Loucy (cell line): Measurements from ENCODE around the gene PAX2.

Experiments used
- H2AFZ ChIP-seq: fragments of 200-600 bp; sonication (generic); 2 replicates; pipeline ENCODE4 v1.6.0; 2016; ENCODE audit warnings: antibody characterized with exemption, mild to moderate bottlenecking, low read length, moderate library complexity
- H3F3A ChIP-seq: fragments of 200-600 bp; 2 replicates; pipeline ENCODE4 v1.6.0; 2016; ENCODE audit warnings: antibody characterized with exemption, low read depth, mild to moderate bottlenecking
- H3K27me3 ChIP-seq: fragments of 200-600 bp; sonication (generic); 2 replicates; pipeline ENCODE4 v1.6.1; 2014; ENCODE audit warnings: low read length, mild to moderate bottlenecking; ENCODE audit not compliant: insufficient read depth, poor library complexity, severe bottlenecking
- H3K36me3 ChIP-seq: fragments of 200-600 bp; sonication (generic); 2 replicates; pipeline ENCODE4 v1.6.1; 2016; ENCODE audit warnings: low read length; ENCODE audit not compliant: insufficient read depth
- H3K4me1 ChIP-seq: fragments of 200-600 bp; sonication (generic); 2 replicates; pipeline ENCODE4 v1.5.1; 2014; ENCODE audit warnings: low read length, mild to moderate bottlenecking; ENCODE audit not compliant: insufficient read depth, poor library complexity, severe bottlenecking
- H3K4me2 ChIP-seq: fragments of 200-600 bp; sonication (generic); 2 replicates; pipeline ENCODE4 v1.6.0; 2014; ENCODE audit warnings: antibody characterized with exemption, low read length, low read depth, mild to moderate bottlenecking; ENCODE audit not compliant: poor library complexity, severe bottlenecking
- H3K4me3 ChIP-seq: fragments of 200-600 bp; sonication (generic); 2 replicates; pipeline ENCODE4 v1.5.1; 2014; ENCODE audit warnings: low read length, mild to moderate bottlenecking, mixed read lengths; ENCODE audit not compliant: poor library complexity, severe bottlenecking
- H3K79me2 ChIP-seq: fragments of 200-600 bp; sonication (generic); 2 replicates; pipeline ENCODE4 v1.6.1; 2014; ENCODE audit warnings: low read length; ENCODE audit not compliant: insufficient read depth
- H3K9ac ChIP-seq: fragments of 200-600 bp; sonication (generic); 2 replicates; pipeline ENCODE4 v1.6.0; 2014; ENCODE audit warnings: mild to moderate bottlenecking, low read depth, low read length, moderate library complexity; ENCODE audit not compliant: poor library complexity, severe bottlenecking
- H3K9me2 ChIP-seq: fragments of 200-600 bp; sonication (generic); replicated peaks from 2 replicates; pipeline ENCODE4 v1.6.1; 2016; ENCODE audit warnings: low read depth, low read length, mixed read lengths
- H3K9me3 ChIP-seq: fragments of 200-600 bp; sonication (generic); 2 replicates; pipeline ENCODE4 v1.6.1; 2014; ENCODE audit warnings: mild to moderate bottlenecking, antibody characterized with exemption, low read length, low read depth; ENCODE audit not compliant: insufficient read depth
- H4K20me1 ChIP-seq: fragments of 200-600 bp; sonication (generic); 2 replicates; pipeline ENCODE4 v1.6.0; 2014; ENCODE audit warnings: antibody characterized with exemption, low read length, mild to moderate bottlenecking; ENCODE audit not compliant: insufficient read depth, poor library complexity, severe bottlenecking
- EZH2phosphoT487 ChIP-seq: fragments of 200-600 bp; IDR thresholded peaks from 2 replicates; pipeline ENCODE4 v1.6.1; 2018; ENCODE audit warnings: antibody characterized with exemption, mild to moderate bottlenecking, moderate library complexity, borderline replicate concordance
- TF ChIP-seq, protein P1 (sequence below): fragments of 200-600 bp; sonication (generic); conservative IDR thresholded peaks from 2 replicates; pipeline ENCODE4 v1.5.1; 2014; ENCODE audit warnings: mild to moderate bottlenecking, antibody characterized with exemption, low read length

PAX2 gene

GRCh38 chr10:100715445-100716385 lies 29.7 kb upstream of the PAX2 start:
- Histone ChIP-seq H2AFZ (no peak overlapping the region), H3K9me2 (no peaks in the 10 kb centered on the region), H3K27me3 (no peaks in the 10 kb centered on the region), H3K4me1 (no peaks in the 10 kb centered on the region), H3K9ac (no peak overlapping the region), H3F3A (no peaks in the 10 kb centered on the region), H3K36me3 (no peaks in the 10 kb centered on the region), H3K4me3 (no peak overlapping the region), H3K9me3 (no peaks in the 10 kb centered on the region), H3K4me2 (no peak overlapping the region), H3K79me2 (no peaks in the 10 kb centered on the region), H4K20me1 (no peaks in the 10 kb centered on the region)
- TF ChIP-seq, protein P1, sequence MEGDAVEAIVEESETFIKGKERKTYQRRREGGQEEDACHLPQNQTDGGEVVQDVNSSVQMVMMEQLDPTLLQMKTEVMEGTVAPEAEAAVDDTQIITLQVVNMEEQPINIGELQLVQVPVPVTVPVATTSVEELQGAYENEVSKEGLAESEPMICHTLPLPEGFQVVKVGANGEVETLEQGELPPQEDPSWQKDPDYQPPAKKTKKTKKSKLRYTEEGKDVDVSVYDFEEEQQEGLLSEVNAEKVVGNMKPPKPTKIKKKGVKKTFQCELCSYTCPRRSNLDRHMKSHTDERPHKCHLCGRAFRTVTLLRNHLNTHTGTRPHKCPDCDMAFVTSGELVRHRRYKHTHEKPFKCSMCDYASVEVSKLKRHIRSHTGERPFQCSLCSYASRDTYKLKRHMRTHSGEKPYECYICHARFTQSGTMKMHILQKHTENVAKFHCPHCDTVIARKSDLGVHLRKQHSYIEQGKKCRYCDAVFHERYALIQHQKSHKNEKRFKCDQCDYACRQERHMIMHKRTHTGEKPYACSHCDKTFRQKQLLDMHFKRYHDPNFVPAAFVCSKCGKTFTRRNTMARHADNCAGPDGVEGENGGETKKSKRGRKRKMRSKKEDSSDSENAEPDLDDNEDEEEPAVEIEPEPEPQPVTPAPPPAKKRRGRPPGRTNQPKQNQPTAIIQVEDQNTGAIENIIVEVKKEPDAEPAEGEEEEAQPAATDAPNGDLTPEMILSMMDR, result no peak
- no peak for TF ChIP-seq EZH2phosphoT487

DNA sequence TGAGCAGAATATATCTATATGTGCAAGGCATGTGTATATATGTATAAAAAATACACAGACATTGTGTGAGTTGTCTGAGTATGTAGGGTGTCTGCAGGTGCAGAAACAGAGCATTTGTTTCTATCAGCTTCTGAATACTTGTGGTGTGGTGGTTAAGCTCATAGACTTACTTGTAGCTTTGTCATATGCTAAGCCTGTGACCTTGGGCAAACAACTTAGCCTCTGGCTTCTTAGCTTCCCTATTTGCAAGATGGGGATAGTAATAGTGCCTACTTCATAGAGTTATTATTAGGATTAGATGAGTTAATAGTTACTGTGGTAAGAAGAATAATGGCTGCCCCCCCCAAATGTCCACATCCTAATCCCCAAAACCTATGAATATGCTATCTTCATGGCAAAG lies 28.2 kb upstream of the PAX2 start:
- Histone ChIP-seq H3K4me2 (no peak overlapping the region), H3K9me2 (no peaks in the 10 kb centered on the region), H3K4me1 (no peaks in the 10 kb centered on the region), H2AFZ (no peak overlapping the region), H3K36me3 (no peaks in the 10 kb centered on the region), H4K20me1 (no peaks in the 10 kb centered on the region), H3K27me3 (no peaks in the 10 kb centered on the region), H3K9me3 (no peaks in the 10 kb centered on the region), H3K79me2 (no peaks in the 10 kb centered on the region), H3F3A (no peaks in the 10 kb centered on the region), H3K9ac (no peak overlapping the region), H3K4me3 (no peak overlapping the region)
- TF ChIP-seq EZH2phosphoT487, result no peak
- TF ChIP-seq, protein P1, result no peak

DNA sequence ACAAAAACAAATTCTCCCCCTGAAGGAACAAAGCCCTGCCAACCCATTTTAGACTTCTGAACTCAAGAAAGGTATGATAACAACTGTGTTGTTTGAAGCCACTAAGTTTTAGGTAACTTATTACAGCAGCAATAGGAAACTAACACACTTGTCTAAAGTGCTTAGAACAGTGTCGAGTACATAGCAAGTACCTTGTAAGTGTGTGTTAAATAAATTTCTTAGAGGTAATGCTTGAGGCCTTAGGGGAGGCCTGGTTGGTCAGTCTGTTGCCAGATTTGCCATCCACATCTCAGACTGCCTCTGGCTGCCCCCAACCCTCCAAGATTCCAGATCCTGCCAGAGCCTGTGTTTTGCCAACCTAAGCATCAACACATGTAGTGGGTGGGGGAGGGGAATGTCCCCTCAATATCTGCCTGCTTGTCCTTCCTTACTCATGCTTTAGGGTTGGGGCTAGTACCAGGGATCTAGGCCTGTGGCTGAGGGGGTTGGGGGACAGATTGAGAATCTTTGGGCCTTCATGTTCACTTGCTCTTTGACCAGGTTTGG lies 27.1 kb upstream of the PAX2 start:
- Histone ChIP-seq H3K27me3 (no peaks in the 10 kb centered on the region), H3K9me3 (no peaks in the 10 kb centered on the region), H3K4me2 (no peak overlapping the region), H3F3A (no peaks in the 10 kb centered on the region), H2AFZ (no peak overlapping the region), H3K4me1 (no peaks in the 10 kb centered on the region), H3K79me2 (no peaks in the 10 kb centered on the region), H3K36me3 (no peaks in the 10 kb centered on the region), H3K4me3 (no peak overlapping the region), H4K20me1 (no peaks in the 10 kb centered on the region), H3K9me2 (no peaks in the 10 kb centered on the region), H3K9ac (no peak overlapping the region)
- TF ChIP-seq EZH2phosphoT487, result no peak
- TF ChIP-seq, protein P1, result no peak
